HG02588 (cell line): Measurements from ENCODE around the gene FBXO28.
"Not testable (repeated sequence)": the region's sequence is repeated elsewhere in the genome, so short reads cannot be mapped to it uniquely, and the experiment has no call there.

Source experiments
- ATAC-seq: cut with Tn5 transposase; IDR thresholded peaks from one replicate; pipeline ENCODE4 v1.9.1; 2021; ENCODE audit warnings: mild to moderate bottlenecking, moderate library complexity; ENCODE audit not compliant: unreplicated experiment

FBXO28 gene

GRCh38 chr1:224113918-224114786 is at the start of gene FBXO28:
TSS of gene FBXO28 (plus strand) at chr1:224114111. CDS start at chr1:224114130, 19 bp downstream.
- ATAC-seq, result peak; percentile 98

GRCh38 chr1:224064150-224064549 is 49.8 kb upstream of the FBXO28 start:
- ATAC-seq, result no peak

- no peak for ATAC-seq
These were observed 48.5 kb upstream of the FBXO28 start for GRCh38 chr1:224065455-224065854.

GRCh38 chr1:224067207-224067606 is 46.7 kb upstream of the FBXO28 start:
- no peak for ATAC-seq

GRCh38 chr1:224067621-224068457 is 46.1 kb upstream of the FBXO28 start:
- ATAC-seq, result no peak

- ATAC-seq, result no peak
These were observed 45.3 kb upstream of the FBXO28 start for GRCh38 chr1:224068458-224069072.

GRCh38 chr1:224069138-224069537 is 44.8 kb upstream of the FBXO28 start:
- no peak for ATAC-seq

- ATAC-seq, result no peak
These were observed 43.4 kb upstream of the FBXO28 start for GRCh38 chr1:224070521-224070920.

- ATAC-seq, result no peak
These were observed 37.5 kb upstream of the FBXO28 start for GRCh38 chr1:224076407-224076806.

GRCh38 chr1:224079644-224080043 is 34.3 kb upstream of the FBXO28 start:
- ATAC-seq, result not testable (repeated sequence)

GRCh38 chr1:224080115-224080774 is 33.7 kb upstream of the FBXO28 start:
- ATAC-seq, result no peak

- no peak for ATAC-seq
These were observed 32.3 kb upstream of the FBXO28 start for GRCh38 chr1:224081604-224082003.

GRCh38 chr1:224082146-224082545 is 31.8 kb upstream of the FBXO28 start:
- no peak for ATAC-seq

- ATAC-seq, result no peak
These were observed 29.0 kb upstream of the FBXO28 start for GRCh38 chr1:224084867-224085266.

GRCh38 chr1:224085421-224086108 is 28.3 kb upstream of the FBXO28 start:
- ATAC-seq, result no peak

- no peak for ATAC-seq
These were observed 26.6 kb upstream of the FBXO28 start for GRCh38 chr1:224087286-224087794.

GRCh38 chr1:224089583-224089982 is 24.3 kb upstream of the FBXO28 start:
- ATAC-seq, result no peak

GRCh38 chr1:224090116-224090515 is 23.8 kb upstream of the FBXO28 start:
- no peak for ATAC-seq

- no peak for ATAC-seq
These were observed 21.8 kb upstream of the FBXO28 start for GRCh38 chr1:224092111-224092510.

GRCh38 chr1:224092601-224093000 is 21.3 kb upstream of the FBXO28 start:
- ATAC-seq, result no peak
